H9 (cell line): ENCODE results near the gene TGFBI. TPM values are rescaled to one million over a fixed set of nuclear protein-coding genes. Genes with fewer than 3 reads are reported as not detected.

Experiments used
- DNase-seq: peaks from one replicate; pipeline ENCODE4 v3.0.0-alpha.2; 2017
- H2AFZ ChIP-seq: one replicate; pipeline ENCODE4 v1.6.1; 2013; ENCODE audit warnings: mild to moderate bottlenecking, low read length, control low read depth, moderate library complexity
- H2AK5ac ChIP-seq: 2 replicates; pipeline ENCODE4 v1.6.1; 2013; ENCODE audit warnings: low read length, control low read depth, mixed read lengths; ENCODE audit not compliant: insufficient read length
- H2BK120ac ChIP-seq: one replicate; pipeline ENCODE4 v1.6.1; 2013; ENCODE audit warnings: low read depth, mild to moderate bottlenecking, low read length, control low read depth, inconsistent platforms; ENCODE audit not compliant: poor library complexity, severe bottlenecking
- H2BK12ac ChIP-seq: 2 replicates; pipeline ENCODE4 v1.6.1; 2013; ENCODE audit warnings: low read length, control low read depth, mixed read lengths, low read depth; ENCODE audit not compliant: insufficient read length
- H2BK15ac ChIP-seq: 2 replicates; pipeline ENCODE4 v1.6.1; 2013; ENCODE audit warnings: low read depth, low read length, control low read depth
- H2BK20ac ChIP-seq: one replicate; pipeline ENCODE4 v1.6.1; 2013; ENCODE audit warnings: low read depth, mild to moderate bottlenecking, low read length, control low read depth, inconsistent platforms; ENCODE audit not compliant: poor library complexity, severe bottlenecking
- H2BK5ac ChIP-seq: 2 replicates; pipeline ENCODE4 v1.6.1; 2013; ENCODE audit warnings: low read length, control low read depth, mixed read lengths; ENCODE audit not compliant: insufficient read length
- H3K14ac ChIP-seq: 2 replicates; pipeline ENCODE4 v1.6.1; 2013; ENCODE audit warnings: low read length, control low read depth; ENCODE audit not compliant: insufficient read depth
- H3K18ac ChIP-seq: 2 replicates; pipeline ENCODE4 v1.6.1; 2013; ENCODE audit warnings: low read depth, mild to moderate bottlenecking, mixed read lengths, low read length, control low read depth; ENCODE audit not compliant: insufficient read length
- H3K23ac ChIP-seq: 2 replicates; pipeline ENCODE4 v1.6.1; 2013; ENCODE audit warnings: low read length, control low read depth, mixed read lengths, low read depth; ENCODE audit not compliant: insufficient read length
- H3K23me2 ChIP-seq: 2 replicates; pipeline ENCODE4 v1.6.1; 2013; ENCODE audit warnings: low read depth, mild to moderate bottlenecking, mixed read lengths, low read length, control low read depth; ENCODE audit not compliant: insufficient read length, poor library complexity, severe bottlenecking
- H3K27ac ChIP-seq: 2 replicates; pipeline ENCODE4 v1.5.1; 2013; ENCODE audit warnings: low read length, control low read depth, mixed read lengths, low read depth; ENCODE audit not compliant: insufficient read length
- H3K27me3 ChIP-seq: 2 replicates; pipeline ENCODE4 v1.6.1; 2013; ENCODE audit warnings: low read length, control low read depth, inconsistent platforms; ENCODE audit not compliant: insufficient read depth
- H3K4ac ChIP-seq: 2 replicates; pipeline ENCODE4 v1.6.1; 2013; ENCODE audit warnings: low read depth, mild to moderate bottlenecking, control low read depth, inconsistent platforms, low read length, moderate library complexity
- H3K4me1 ChIP-seq: 2 replicates; pipeline ENCODE4 v1.6.1; 2013; ENCODE audit warnings: low read length, control low read depth, inconsistent platforms; ENCODE audit not compliant: insufficient read depth
- H3K4me2 ChIP-seq: 2 replicates; pipeline ENCODE4 v1.6.1; 2013; ENCODE audit warnings: low read length, control low read depth, mixed read lengths; ENCODE audit not compliant: insufficient read length, insufficient read depth
- H3K56ac ChIP-seq: 2 replicates; pipeline ENCODE4 v1.6.1; 2013; ENCODE audit warnings: low read depth, mild to moderate bottlenecking, mixed read lengths, low read length, control low read depth; ENCODE audit not compliant: insufficient read length
- H3K79me1 ChIP-seq: 2 replicates; pipeline ENCODE4 v1.6.1; 2013; ENCODE audit warnings: low read depth, mild to moderate bottlenecking, moderate library complexity, low read length, control low read depth, inconsistent platforms; ENCODE audit not compliant: insufficient read depth, poor library complexity, severe bottlenecking
- H3K79me2 ChIP-seq: 2 replicates; pipeline ENCODE4 v1.6.1; 2013; ENCODE audit warnings: low read length, control low read depth, inconsistent platforms; ENCODE audit not compliant: insufficient read depth
- H3K9ac ChIP-seq: 2 replicates; pipeline ENCODE4 v1.6.1; 2013; ENCODE audit warnings: low read length, control low read depth, mixed read lengths; ENCODE audit not compliant: insufficient read length; ENCODE audit errors: extremely low read depth
- H3K9me3 ChIP-seq: one replicate; pipeline ENCODE4 v1.6.1; 2013; ENCODE audit warnings: low read depth, low read length, inconsistent platforms; ENCODE audit not compliant: control insufficient read depth
- H3T11ph ChIP-seq: one replicate; pipeline ENCODE4 v1.6.1; 2013; ENCODE audit warnings: mild to moderate bottlenecking, low read length, control low read depth, inconsistent platforms
- H4K20me1 ChIP-seq: one replicate; pipeline ENCODE4 v1.6.1; 2013; ENCODE audit not compliant: control insufficient read depth, insufficient read length, insufficient read depth
- H4K5ac ChIP-seq: 2 replicates; pipeline ENCODE4 v1.6.1; 2013; ENCODE audit warnings: low read depth, mild to moderate bottlenecking, mixed read lengths, low read length, control low read depth; ENCODE audit not compliant: insufficient read length
- H4K8ac ChIP-seq: replicated peaks from 2 replicates; pipeline ENCODE4 v1.6.1; 2013; ENCODE audit warnings: low read length, control low read depth, mixed read lengths, low read depth; ENCODE audit not compliant: insufficient read length
- H4K91ac ChIP-seq: 2 replicates; pipeline ENCODE4 v1.6.1; 2013; ENCODE audit warnings: low read depth, mild to moderate bottlenecking, moderate library complexity, mixed read lengths, low read length, control low read depth; ENCODE audit not compliant: insufficient read length
- H3K27ac Mint-ChIP-seq, 3 experiments: 2 replicates in 2 of 3; 3 replicates in 1 of 3; pipeline ENCODE4 v1.8.0; 2020 to 2021; ENCODE audit warnings: mixed read lengths in 3 of 3, mild to moderate bottlenecking in 1 of 3, moderate library complexity in 1 of 3
- H3K27me3 Mint-ChIP-seq: 2 replicates; pipeline ENCODE4 v1.8.0; 2021; ENCODE audit warnings: low read depth, mild to moderate bottlenecking, moderate library complexity, mixed read lengths
- H3K36me3 Mint-ChIP-seq, 3 experiments: 2 replicates in 2 of 3; 3 replicates in 1 of 3; pipeline ENCODE4 v1.8.0; 2020 to 2021; ENCODE audit warnings: low read depth in 3 of 3, mixed read lengths in 3 of 3; ENCODE audit not compliant: insufficient read depth in 1 of 3
- H3K4me1 Mint-ChIP-seq, 2 experiments: 2 replicates each; pipeline ENCODE4 v1.8.0; 2020; ENCODE audit warnings: mixed read lengths in 2 of 2
- H3K4me3 Mint-ChIP-seq, 2 experiments: 2 replicates in 1 of 2; 3 replicates in 1 of 2; pipeline ENCODE4 v1.8.0; 2020 to 2021; ENCODE audit warnings: mild to moderate bottlenecking in 2 of 2, mixed read lengths in 2 of 2, moderate library complexity in 1 of 2
- H3K9me3 Mint-ChIP-seq, 2 experiments: 2 replicates in 1 of 2; 3 replicates in 1 of 2; pipeline ENCODE4 v1.8.0; 2020; ENCODE audit warnings: mild to moderate bottlenecking in 2 of 2, mixed read lengths in 2 of 2, moderate library complexity in 1 of 2
- CTCF ChIP-seq: fragments of 200-600 bp; sonication (generic); conservative IDR thresholded peaks from 3 replicates; pipeline ENCODE4 v1.8.0; 2021; ENCODE audit warnings: antibody characterized with exemption, mild to moderate bottlenecking
- WGBS: extraction: QIAGEN DNeasy Blood & Tissue Kit; methylation state at CpG from one replicate; pipeline ENCODE4 v1.1.7; 2013; ENCODE audit warnings: missing lambda C conversion rate, low lambda C conversion rate, mixed read lengths; ENCODE audit not compliant: insufficient read length; ENCODE audit errors: extremely low coverage; 5-methylcytosine and 5-hydroxymethylcytosine counted together
- total RNA-seq: library from RNA; stranded (reverse); gene quantifications from 2 replicates; pipeline ENCODE4 v1.2.1, GENCODE V29; 2021

Gene TGFBI
- total RNA-seq, 1 experiment from 2014 or later = 4.7 TPM

GRCh38 chr5:136054142-136055019 is 25.6 kb downstream of the TGFBI start:
- no peaks in the 10 kb centered on the region for H3K79me1 ChIP-seq
- H3K18ac ChIP-seq = no peak overlapping the region
- H2BK120ac ChIP-seq = no peak overlapping the region
- WGBS = no CpG with 5 or more reads among the region's 7 CpGs
- H4K8ac ChIP-seq = no peak overlapping the region
- H4K5ac ChIP-seq = no peak overlapping the region
- no peak for DNase-seq
- no peaks in the 10 kb centered on the region for H3K9me3 Mint-ChIP-seq
- H3K4me1 Mint-ChIP-seq = peaks cover 12 to 15% of the 10 kb centered on the region in 2 experiments
- no peaks in the 10 kb centered on the region for H3K9me3 ChIP-seq
- H3K27ac Mint-ChIP-seq = no peak overlapping the region; a peak in 1 of 7 replicates
- no peak overlapping the region for H3K27ac ChIP-seq
- H2BK15ac ChIP-seq = no peak overlapping the region
- TF ChIP-seq CTCF = no peak
- no peak overlapping the region for H3K56ac ChIP-seq
- no peak overlapping the region for H2BK5ac ChIP-seq
- H3K4me2 ChIP-seq = no peak overlapping the region
- no peaks in the 10 kb centered on the region for H3K23me2 ChIP-seq
- H3K23ac ChIP-seq = no peak overlapping the region
- no peak overlapping the region for H4K91ac ChIP-seq
- no peak overlapping the region for H2AK5ac ChIP-seq
- H2BK12ac ChIP-seq = no peak overlapping the region
- H3K79me2 ChIP-seq = no peaks in the 10 kb centered on the region
- no peak overlapping the region for H3T11ph ChIP-seq
- peaks cover 5% of the 10 kb centered on the region; the same call in 1 of the 2 replicates for H3K27me3 Mint-ChIP-seq
- no peak overlapping the region for H3K4me3 Mint-ChIP-seq
- H3K36me3 Mint-ChIP-seq = no peaks in the 10 kb centered on the region
- H3K27me3 ChIP-seq = no peaks in the 10 kb centered on the region
- no peak overlapping the region for H2AFZ ChIP-seq
- no peak overlapping the region for H3K14ac ChIP-seq
- no peak overlapping the region for H3K9ac ChIP-seq
- no peak overlapping the region for H2BK20ac ChIP-seq
- peaks cover 2% of the 10 kb centered on the region for H4K20me1 ChIP-seq
- no peak overlapping the region for H3K4ac ChIP-seq
- no peaks in the 10 kb centered on the region for H3K4me1 ChIP-seq
